ENCODE measurements around the gene SLC25A29.

DNA sequence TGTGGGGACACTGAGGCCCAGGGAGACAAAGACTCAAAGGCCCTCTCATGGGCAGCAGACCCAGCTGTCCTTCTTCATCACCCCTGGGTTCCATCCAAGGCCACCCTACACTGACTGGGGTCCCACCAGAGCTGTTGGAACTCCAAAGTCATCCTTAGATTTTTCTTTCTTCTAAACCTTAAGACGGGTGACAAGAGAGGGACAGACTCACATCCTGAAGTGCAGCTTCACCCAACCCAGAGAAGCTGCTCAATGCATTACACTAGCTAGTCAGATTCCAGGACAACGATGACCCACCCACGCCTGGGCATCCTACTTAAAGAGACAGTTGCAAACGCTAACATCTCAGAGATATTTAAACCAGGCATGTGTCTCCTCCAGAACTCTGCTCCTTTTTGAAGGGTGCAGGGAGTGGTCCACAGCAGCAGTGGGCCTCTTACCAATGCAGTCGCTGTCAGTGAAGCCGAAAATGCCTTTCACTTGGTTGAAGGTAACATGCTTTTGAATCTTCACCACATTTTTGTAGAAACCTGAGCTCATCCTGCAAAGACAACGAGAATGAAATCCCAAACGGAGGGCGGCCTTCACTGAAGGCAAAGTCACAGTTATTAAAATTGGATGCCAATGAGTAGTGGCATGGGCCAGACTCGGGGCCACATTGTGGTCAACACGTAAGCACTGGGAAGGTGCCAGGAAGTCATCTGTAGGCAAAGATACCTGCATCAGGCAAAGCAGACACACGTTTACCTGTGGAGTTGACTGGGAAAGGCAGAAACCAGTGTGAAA is 40.3 kb upstream of the SLC25A29 start:
- TF ChIP-seq, protein P1, sequence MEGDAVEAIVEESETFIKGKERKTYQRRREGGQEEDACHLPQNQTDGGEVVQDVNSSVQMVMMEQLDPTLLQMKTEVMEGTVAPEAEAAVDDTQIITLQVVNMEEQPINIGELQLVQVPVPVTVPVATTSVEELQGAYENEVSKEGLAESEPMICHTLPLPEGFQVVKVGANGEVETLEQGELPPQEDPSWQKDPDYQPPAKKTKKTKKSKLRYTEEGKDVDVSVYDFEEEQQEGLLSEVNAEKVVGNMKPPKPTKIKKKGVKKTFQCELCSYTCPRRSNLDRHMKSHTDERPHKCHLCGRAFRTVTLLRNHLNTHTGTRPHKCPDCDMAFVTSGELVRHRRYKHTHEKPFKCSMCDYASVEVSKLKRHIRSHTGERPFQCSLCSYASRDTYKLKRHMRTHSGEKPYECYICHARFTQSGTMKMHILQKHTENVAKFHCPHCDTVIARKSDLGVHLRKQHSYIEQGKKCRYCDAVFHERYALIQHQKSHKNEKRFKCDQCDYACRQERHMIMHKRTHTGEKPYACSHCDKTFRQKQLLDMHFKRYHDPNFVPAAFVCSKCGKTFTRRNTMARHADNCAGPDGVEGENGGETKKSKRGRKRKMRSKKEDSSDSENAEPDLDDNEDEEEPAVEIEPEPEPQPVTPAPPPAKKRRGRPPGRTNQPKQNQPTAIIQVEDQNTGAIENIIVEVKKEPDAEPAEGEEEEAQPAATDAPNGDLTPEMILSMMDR (IDR thresholded peaks at IDR 0.05), result no peak
- TF ChIP-seq POLR2A (IDR thresholded peaks at IDR 0.05), result no peak
